SK-N-SH (cell line): Measurements from ENCODE around the gene BZW2. TPM values are rescaled to one million over a fixed set of nuclear protein-coding genes. Genes with fewer than 3 reads are reported as not detected.

Experiments used
- CTCF ChIA-PET: fragments of 300-600, 350-600 bp; formaldehyde crosslinking; extraction: SDS; loops from one replicate; lab custom pipeline; 2021; lab: Yijun Ruan, JAX
- POLR2A ChIA-PET: fragments of 350-600 bp; sonication (Branson Sonifier 250); formaldehyde crosslinking; extraction: SDS; loops from one replicate; lab custom pipeline; 2020; ENCODE audit warnings: antibody characterized with exemption, inconsistent platforms; lab: Yijun Ruan, JAX
- DNase-seq: peaks from one replicate; pipeline ENCODE4 v3.0.0; 2012
- H2AFZ ChIP-seq: fragments of 200-600 bp; sonication (generic); 2 replicates; pipeline ENCODE4 v1.8.1; 2016; ENCODE audit warnings: antibody characterized with exemption, mild to moderate bottlenecking, low read depth
- H3F3A ChIP-seq: fragments of 200-600 bp; sonication (generic); replicated peaks from 2 replicates; pipeline ENCODE3; 2016; ENCODE audit warnings: antibody characterized with exemption, mild to moderate bottlenecking; ENCODE audit not compliant: insufficient read depth
- H3K27ac ChIP-seq, 2 experiments: fragments of 200-500 bp in 1 of 2; fragments of 200-600 bp in 1 of 2; sonication (Bioruptor generic) in 1 of 2; sonication (generic), shearing (Covaris generic) in 1 of 2; 2 replicates each; pipeline versions ENCODE4 v1.5.1 to v1.6.1; 2014 to 2016; ENCODE audit warnings: low read depth in 2 of 2, inconsistent platforms in 1 of 2, low read length in 1 of 2, mild to moderate bottlenecking in 1 of 2, mixed read lengths in 1 of 2
- H3K27me3 ChIP-seq: fragments of 200-600 bp; sonication (generic), shearing (Covaris generic); 2 replicates; pipeline ENCODE4 v1.6.1; 2016; ENCODE audit warnings: mixed run types; ENCODE audit not compliant: insufficient read depth
- H3K36me3 ChIP-seq, 2 experiments: fragments of 200-500 bp in 1 of 2; fragments of 200-600 bp in 1 of 2; sonication (Bioruptor generic) in 1 of 2; sonication (generic) in 1 of 2; replicated peaks in 1 of 2; 2 replicates each; pipeline versions ENCODE3 to v1.5.1; 2014 to 2016; ENCODE audit warnings: low read length in 1 of 2, mild to moderate bottlenecking in 1 of 2; ENCODE audit not compliant: insufficient read depth in 2 of 2, control insufficient read depth in 1 of 2
- H3K4me1 ChIP-seq, 2 experiments: fragments of 200-500 bp in 1 of 2; fragments of 200-600 bp in 1 of 2; sonication (Bioruptor generic) in 1 of 2; sonication (generic), shearing (Covaris generic) in 1 of 2; 2 replicates each; pipeline versions ENCODE4 v1.5.1 to v1.6.1; 2014 to 2016; ENCODE audit warnings: low read depth in 1 of 2, low read length in 1 of 2, mixed run types in 1 of 2; ENCODE audit not compliant: insufficient read depth in 2 of 2, control insufficient read depth in 1 of 2
- H3K4me2 ChIP-seq: fragments of 200-600 bp; sonication (generic), shearing (Covaris generic); 2 replicates; pipeline ENCODE4 v1.6.1; 2017; ENCODE audit warnings: mixed run types
- H3K4me3 ChIP-seq, 2 experiments: fragments of 200-500 bp in 1 of 2; fragments of 200-600 bp in 1 of 2; sonication (Bioruptor generic) in 1 of 2; sonication (generic), shearing (Covaris generic) in 1 of 2; 2 replicates each; pipeline versions ENCODE4 v1.5.1 to v1.8.1; 2014 to 2016; ENCODE audit warnings: low read depth in 2 of 2, inconsistent platforms in 1 of 2, low read length in 1 of 2, mild to moderate bottlenecking in 1 of 2, mixed read lengths in 1 of 2, moderate library complexity in 1 of 2
- H3K79me2 ChIP-seq: fragments of 200-600 bp; sonication (generic); 2 replicates; pipeline ENCODE4 v1.8.1; 2017; ENCODE audit warnings: mild to moderate bottlenecking; ENCODE audit not compliant: insufficient read depth
- H3K9ac ChIP-seq: fragments of 200-600 bp; sonication (generic); 2 replicates; pipeline ENCODE4 v1.6.1; 2017; ENCODE audit warnings: mixed run types
- H3K9me2 ChIP-seq: fragments of 200-600 bp; sonication (generic); 2 replicates; pipeline ENCODE4 v1.6.1; 2017; ENCODE audit warnings: mixed run types
- H3K9me3 ChIP-seq: fragments of 200-600 bp; sonication (generic); 2 replicates; pipeline ENCODE4 v1.6.1; 2017; ENCODE audit warnings: mixed run types, mild to moderate bottlenecking, moderate library complexity
- H4K20me1 ChIP-seq: fragments of 200-600 bp; sonication (generic); 2 replicates; pipeline ENCODE4 v1.6.1; 2017; ENCODE audit warnings: mild to moderate bottlenecking, mixed run types; ENCODE audit not compliant: insufficient read depth
- CTCF ChIP-seq: fragments of 200-600 bp; sonication (generic); IDR thresholded peaks from 2 replicates; pipeline ENCODE4 v1.6.1; 2017; ENCODE audit warnings: antibody characterized with exemption, mild to moderate bottlenecking, moderate library complexity
- ELF1 ChIP-seq: IDR thresholded peaks from 2 replicates; pipeline ENCODE4 v1.4.0; 2012
- EZH2phosphoT487 ChIP-seq: fragments of 200-600 bp; sonication (generic); IDR thresholded peaks from 2 replicates; pipeline ENCODE4 v1.6.1; 2017; ENCODE audit warnings: low read depth, mixed run types, mild to moderate bottlenecking, antibody characterized with exemption, moderate library complexity, borderline replicate concordance
- FOXJ3 ChIP-seq: sonication (generic); formaldehyde crosslinking; IDR thresholded peaks from 2 replicates; pipeline ENCODE4 v1.5.1; 2020; ENCODE audit warnings: mild to moderate bottlenecking, missing genetic modification reagents
- GABPA ChIP-seq: IDR thresholded peaks from 2 replicates; pipeline ENCODE4 v1.4.0; 2012; ENCODE audit warnings: low read depth, mild to moderate bottlenecking
- GATA2 ChIP-seq: sonication (generic); formaldehyde crosslinking; IDR thresholded peaks from 2 replicates; pipeline ENCODE4 v1.5.0; 2020; ENCODE audit warnings: mild to moderate bottlenecking, missing genetic modification reagents
- MAX ChIP-seq: IDR thresholded peaks from 2 replicates; pipeline ENCODE4 v1.4.0; 2012; ENCODE audit warnings: low read depth
- NRF1 ChIP-seq: IDR thresholded peaks from 2 replicates; pipeline ENCODE4 v1.6.1; 2012; ENCODE audit warnings: low read depth, mild to moderate bottlenecking, low read length
- POLR2AphosphoS5 ChIP-seq: IDR thresholded peaks from 2 replicates; pipeline ENCODE4 v1.6.1; 2012; ENCODE audit warnings: low read depth, low read length
- RCOR1 ChIP-seq: fragments of 150-350 bp; IDR thresholded peaks from 2 replicates; pipeline ENCODE4 v1.6.1; 2017; ENCODE audit warnings: antibody characterized with exemption, low read length
- RFX5 ChIP-seq: IDR thresholded peaks from 2 replicates; pipeline ENCODE4 v1.6.1; 2012; ENCODE audit warnings: mild to moderate bottlenecking, improper control_type of control experiment, low read length
- RXRA ChIP-seq: IDR thresholded peaks from 2 replicates; pipeline ENCODE4 v1.4.0; 2012; ENCODE audit warnings: low read depth, mild to moderate bottlenecking, borderline replicate concordance
- SMC3 ChIP-seq: IDR thresholded peaks from 2 replicates; pipeline ENCODE4 v1.6.1; 2012; ENCODE audit warnings: low read depth, low read length, improper control_type of control experiment
- TAF1 ChIP-seq: IDR thresholded peaks from 2 replicates; pipeline ENCODE4 v1.6.1; 2012; ENCODE audit warnings: low read depth, mild to moderate bottlenecking, low read length, moderate library complexity, borderline replicate concordance
- TCF12 ChIP-seq: IDR thresholded peaks from 2 replicates; pipeline ENCODE4 v1.4.0; 2012
- TEAD4 ChIP-seq: IDR thresholded peaks from 2 replicates; pipeline ENCODE4 v1.4.0; 2012; ENCODE audit warnings: mild to moderate bottlenecking, borderline replicate concordance; ENCODE audit not compliant: insufficient read depth
- USF1 ChIP-seq: IDR thresholded peaks from 2 replicates; pipeline ENCODE4 v1.4.0; 2012; ENCODE audit warnings: low read depth, borderline replicate concordance
- ZBTB33 ChIP-seq: IDR thresholded peaks from 2 replicates; pipeline ENCODE4 v1.4.0; 2012; ENCODE audit warnings: low read depth, borderline replicate concordance
- WGBS: methylation state at CpG from one replicate; pipeline ENCODE4 v1.1.6; 2017; ENCODE audit warnings: low lambda C conversion rate; 5-methylcytosine and 5-hydroxymethylcytosine counted together
- polyA plus RNA-seq, 3 experiments: library from polyadenylated mRNA; depleted of rRNA; stranded (reverse); fragments of >200 nt; gene quantifications; 2 replicates each; pipeline ENCODE4 v1.2.3, GENCODE V29; 2012

BZW2 gene
- polyA plus RNA-seq, 1 of the 3 experiments (the other 2 are of a cell fraction) = 71.9 TPM

GRCh38 chr7:16710651-16711050, 64.7 kb downstream of the BZW2 start:
- Histone ChIP-seq H4K20me1 (no peaks in the 10 kb centered on the region), H2AFZ (no peak overlapping the region), H3F3A (peaks cover 12% of the 10 kb centered on the region), H3K9me3 (no peaks in the 10 kb centered on the region), H3K9me2 (no peaks in the 10 kb centered on the region), H3K79me2 (no peaks in the 10 kb centered on the region), H3K36me3 (peaks cover 11 to 15% of the 10 kb centered on the region in 2 experiments), H3K4me2 (no peak overlapping the region), H3K4me3 (no peak overlapping the region), H3K4me1 (peaks cover 0 to 25% of the 10 kb centered on the region in 2 experiments; a peak in 2 of 4 replicates), H3K27ac (no peak overlapping the region), H3K27me3 (no peaks in the 10 kb centered on the region), H3K9ac (no peak overlapping the region)
- ChIA-PET POLR2A (no interaction called here), CTCF (interaction anchor here (0.7 kb wide), 1 partner anchor 177 kb away, joined by 3 read pairs; no protein-coding TSS in a partner anchor)
- DNase-seq = no peak
- no peak for TF ChIP-seq RXRA
- no peak for TF ChIP-seq FOXJ3 (CRISPR knock-in tag)
- TF ChIP-seq ELF1 = no peak
- no peak for TF ChIP-seq USF1
- no peak for TF ChIP-seq MAX
- TF ChIP-seq POLR2AphosphoS5 = no peak
- no peak for TF ChIP-seq CTCF
- TF ChIP-seq ZBTB33 = no peak
- TF ChIP-seq RCOR1 = no peak
- no peak for TF ChIP-seq NRF1
- TF ChIP-seq EZH2phosphoT487 = no peak
- no peak for TF ChIP-seq SMC3
- no peak for TF ChIP-seq TEAD4
- TF ChIP-seq RFX5 = no peak
- TF ChIP-seq GATA2 (CRISPR knock-in tag) = no peak
- TF ChIP-seq GABPA = no peak
- no peak for TF ChIP-seq TAF1
- TF ChIP-seq TCF12 = no peak
- 89% methylated on average over 4 of the region's 4 CpGs for WGBS
